Left kidney (tissue), 2 donors: Measurements from ENCODE around the gene ANXA4. TPM values are rescaled to one million over a fixed set of nuclear protein-coding genes. Genes with fewer than 3 reads are reported as not detected.
"Not testable (repeated sequence)": the region's sequence is repeated elsewhere in the genome, so short reads cannot be mapped to it uniquely, and the experiment has no call there.

ENCODE experiments used
- DNase-seq: peaks from one replicate; pipeline ENCODE4 v3.0.0-alpha.2; 2013
- polyA plus RNA-seq: library from polyadenylated mRNA; unstranded; fragments of 120-200 nt; gene quantifications from one replicate; pipeline ENCODE4 v1.2.1, GENCODE V29; 2013; ENCODE audit not compliant: insufficient read length

ANXA4 gene
- polyA plus RNA-seq, 1 donor, result 201 TPM

GRCh38 chr2:69776886-69777785, 35.2 kb downstream of the ANXA4 start:
- DNase-seq, result no peak

- no peak for DNase-seq
Observed at GRCh38 chr2:69777786-69778105, 35.8 kb downstream of the ANXA4 start.

GRCh38 chr2:69779258-69780001, 37.5 kb downstream of the ANXA4 start:
- no peak for DNase-seq

GRCh38 chr2:69780921-69781320, 39.0 kb downstream of the ANXA4 start:
- DNase-seq, result no peak

- DNase-seq, result no peak
Observed at GRCh38 chr2:69781321-69782248, 39.7 kb downstream of the ANXA4 start.

DNA sequence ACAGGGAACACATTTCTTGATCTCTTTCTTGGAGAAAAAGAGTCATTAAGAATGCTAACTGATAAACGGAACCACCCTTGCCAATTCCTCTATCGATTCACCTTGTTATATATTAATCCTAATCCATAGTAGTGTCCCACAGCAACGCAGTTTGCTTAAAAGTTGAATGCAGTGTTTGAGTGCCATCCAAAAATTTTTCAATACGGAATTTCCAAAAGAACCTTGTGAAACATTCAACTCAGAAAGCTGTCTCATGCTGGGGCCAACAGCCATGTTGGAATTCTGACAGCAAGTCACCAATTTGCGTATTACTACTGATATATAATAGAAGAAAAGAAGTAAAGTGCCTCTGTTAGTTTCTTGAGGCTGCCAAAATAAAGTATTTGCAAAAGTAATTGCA, 42.3 kb downstream of the ANXA4 start:
- no peak for DNase-seq

DNA sequence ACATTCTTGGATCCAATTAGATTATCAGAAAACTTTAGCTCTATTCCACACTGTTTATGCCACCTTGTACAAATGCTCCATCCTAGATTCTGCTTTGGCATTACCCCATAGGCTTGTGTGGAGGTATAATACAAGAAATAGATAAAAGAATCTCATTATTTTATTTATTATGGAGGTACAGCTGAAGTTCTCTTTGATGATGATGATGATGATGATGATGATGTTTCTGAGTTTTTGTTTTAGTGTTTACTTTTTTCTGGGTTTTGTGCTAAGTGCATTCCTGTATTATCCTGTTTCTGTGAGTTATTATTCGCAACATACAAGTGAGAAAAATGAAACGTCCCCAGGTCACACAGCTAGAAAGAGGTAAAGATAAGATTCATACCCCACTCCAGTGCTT, 43.4 kb downstream of the ANXA4 start:
- DNase-seq, result no peak

- no peak for DNase-seq
Observed at GRCh38 chr2:69786052-69786560, 44.2 kb downstream of the ANXA4 start.

DNA sequence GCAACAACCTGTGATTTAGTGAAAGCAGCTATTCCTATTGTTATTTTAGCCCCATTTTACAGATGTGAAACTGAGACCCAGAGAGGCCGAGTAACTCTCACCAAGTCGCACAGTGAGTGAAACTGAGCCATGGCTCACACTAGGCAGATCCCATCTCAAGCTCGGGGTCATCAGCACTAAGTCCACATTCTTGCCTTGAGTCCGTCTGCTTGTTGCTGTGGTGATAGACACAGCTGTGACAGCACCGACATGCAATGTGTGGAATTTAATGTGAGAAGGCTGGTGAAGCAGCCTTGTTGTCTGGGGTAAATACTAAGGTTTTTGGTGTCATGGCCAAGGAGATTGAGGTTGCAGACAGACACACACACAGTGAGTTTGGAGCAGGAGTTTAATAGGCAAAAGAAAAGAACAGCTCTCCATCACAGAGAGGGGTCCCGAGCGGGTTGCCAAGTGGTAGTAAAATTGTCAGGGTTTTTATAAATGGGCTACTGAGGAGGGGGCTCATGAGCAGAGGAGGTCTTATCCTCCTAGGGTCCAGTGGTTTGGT, 47.3 kb downstream of the ANXA4 start:
- peak; percentile 83 for DNase-seq

- DNase-seq, result no peak
Observed at GRCh38 chr2:69789772-69790600, 48.1 kb downstream of the ANXA4 start.

DNA sequence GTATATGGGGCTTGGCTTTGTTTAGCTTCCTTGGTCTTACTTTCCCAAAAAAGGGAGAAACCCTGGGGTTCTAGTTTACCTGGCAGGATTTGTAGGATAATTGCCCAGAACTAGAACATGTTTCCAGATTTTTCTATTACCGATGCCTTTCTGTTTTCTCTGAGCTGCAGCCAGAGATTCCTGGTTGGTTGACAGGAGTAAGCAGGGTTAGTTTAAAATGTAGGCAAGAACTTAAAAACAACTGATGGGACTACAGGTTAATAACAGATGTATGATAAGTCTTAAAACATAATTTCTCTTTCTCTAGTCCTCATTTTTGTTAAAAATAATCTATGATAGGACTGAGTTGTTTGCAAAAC, 48.6 kb downstream of the ANXA4 start:
- no peak for DNase-seq

DNA sequence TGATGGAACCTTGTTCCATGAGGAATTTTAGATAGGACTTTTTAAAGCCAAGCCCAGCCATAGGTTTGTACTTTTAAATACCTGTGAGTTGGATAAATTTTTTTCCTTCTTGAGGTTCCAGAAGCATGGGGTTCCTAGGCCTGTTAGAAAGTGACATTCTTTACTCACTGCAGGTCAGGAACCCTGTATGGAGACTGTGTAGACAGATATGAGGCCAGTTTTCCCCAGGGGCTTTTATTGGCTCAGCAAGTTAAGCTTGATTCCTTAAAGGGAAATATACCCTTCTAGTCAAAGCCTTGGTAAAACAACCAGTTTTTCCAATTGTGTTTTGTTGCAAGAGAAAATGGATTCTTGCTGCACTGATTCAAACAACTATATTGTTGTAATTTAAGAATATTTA, 49.1 kb downstream of the ANXA4 start:
- DNase-seq, result no peak

GRCh38 chr2:69796174-69796573, 54.2 kb downstream of the ANXA4 start:
- no peak for DNase-seq

DNA sequence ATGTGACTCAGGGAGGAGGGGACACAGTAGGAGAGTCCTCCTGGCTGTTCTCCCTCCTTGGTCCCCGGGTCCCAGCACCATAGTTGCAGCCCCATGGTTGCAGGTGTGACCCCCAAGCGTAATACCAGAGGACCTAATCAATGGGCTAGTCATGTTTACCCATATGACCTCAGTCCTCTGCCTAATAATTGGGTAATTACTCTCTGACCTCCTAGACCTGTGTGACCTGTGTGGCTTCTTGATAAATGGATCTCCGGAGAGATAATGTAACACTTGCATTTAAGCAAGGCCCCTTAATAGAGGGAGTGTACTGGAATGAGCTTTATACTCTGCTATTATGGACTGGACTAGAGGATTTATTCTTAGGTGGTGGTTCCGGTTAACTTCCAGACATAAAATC, 55.3 kb downstream of the ANXA4 start:
- no peak for DNase-seq

- no peak for DNase-seq
Observed at GRCh38 chr2:69797836-69798289, 55.9 kb downstream of the ANXA4 start.

GRCh38 chr2:69798290-69798908, 56.5 kb downstream of the ANXA4 start:
- DNase-seq, result no peak

DNA sequence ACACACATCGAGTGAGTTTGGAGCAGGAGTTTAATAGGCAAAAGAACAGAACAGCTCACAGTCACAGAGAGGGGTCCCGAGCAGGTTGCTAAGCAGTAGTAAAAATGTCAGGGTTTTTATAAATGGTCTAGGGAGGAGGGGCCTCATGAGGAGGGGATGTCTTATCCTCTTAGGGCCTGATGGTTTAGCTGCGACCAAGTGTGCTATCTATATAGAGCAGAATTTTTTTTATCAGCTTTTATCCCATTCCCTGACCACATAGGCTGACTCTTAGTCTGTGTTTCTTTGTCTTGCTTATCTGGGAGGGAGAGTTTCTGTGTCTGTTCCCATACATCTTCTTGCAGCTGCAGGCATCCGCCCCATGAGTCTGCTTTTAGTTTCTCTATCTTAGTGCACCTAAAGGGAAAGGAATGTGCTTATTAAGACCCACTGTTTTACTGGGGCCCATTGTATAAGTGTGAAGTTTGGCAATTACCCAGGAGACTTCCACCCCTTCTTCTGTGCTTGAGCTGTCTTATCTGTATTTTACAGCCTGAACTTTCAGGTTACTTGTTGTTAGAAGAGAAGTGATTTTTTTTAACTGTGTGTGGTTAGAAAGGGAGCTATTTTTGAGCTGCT, 57.1 kb downstream of the ANXA4 start:
- DNase-seq, result peak; percentile 84

DNA sequence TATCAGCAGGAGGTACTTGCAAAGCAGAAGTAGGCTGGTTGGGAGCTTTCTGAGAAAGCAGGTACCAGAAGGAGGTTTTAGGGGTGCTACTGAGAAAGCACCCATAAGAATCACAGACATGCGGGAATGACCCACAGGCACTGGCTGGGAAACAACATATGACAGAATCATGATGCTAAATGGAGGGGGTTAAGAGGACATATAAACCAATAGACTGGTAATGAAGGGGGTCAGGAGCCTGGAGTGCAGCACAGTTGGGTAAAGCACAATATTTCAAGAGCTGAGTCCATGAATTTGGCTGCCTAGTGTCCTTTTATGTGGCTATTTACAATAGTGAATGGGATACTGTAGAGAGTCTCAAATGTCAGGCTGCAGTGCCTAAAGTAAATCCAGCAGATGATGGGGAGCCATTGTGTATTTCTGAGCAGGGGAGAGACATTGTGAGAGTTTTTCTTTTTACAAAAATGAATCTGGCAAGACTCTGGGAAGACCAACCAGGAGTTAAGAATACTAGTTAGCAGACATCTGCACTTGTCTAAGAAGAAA, 59.9 kb downstream of the ANXA4 start:
- no peak for DNase-seq

DNA sequence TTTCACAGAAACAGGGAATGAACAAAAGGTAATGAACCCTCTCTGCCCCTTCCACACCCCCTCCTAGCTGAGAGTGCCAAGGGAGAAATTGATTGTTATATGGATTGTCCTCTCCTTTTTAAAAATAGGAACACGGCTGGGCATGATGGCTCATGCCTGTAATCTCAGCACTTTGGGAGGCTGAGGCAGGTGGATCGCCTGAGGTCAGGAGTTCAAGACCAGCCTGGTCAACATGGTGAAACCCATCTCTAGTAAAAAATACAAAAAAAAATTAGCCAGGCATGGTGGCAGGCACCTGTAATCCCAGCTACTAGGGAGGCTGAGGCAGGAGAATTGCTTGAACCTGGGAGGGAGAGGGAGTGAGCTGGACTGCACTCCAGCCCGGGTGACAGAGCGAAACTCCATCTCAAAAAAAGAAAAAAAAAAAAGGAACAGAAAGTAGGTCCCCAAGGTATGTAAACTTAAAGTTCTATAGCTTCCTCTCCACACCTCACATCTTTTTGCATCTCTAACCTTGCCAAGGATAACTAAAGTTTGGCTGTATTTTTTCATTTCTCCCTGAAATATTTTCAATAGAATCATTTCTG, 60.9 kb downstream of the ANXA4 start:
- DNase-seq, result not testable (repeated sequence)
